HepG2 (cell line): ENCODE measurements around the gene BAZ1A. TPM values are rescaled to one million over a fixed set of nuclear protein-coding genes. Genes with fewer than 3 reads are reported as not detected.

Experiments used
- ATF1 ChIP-seq: IDR thresholded peaks from 2 replicates; pipeline ENCODE4 v1.6.1; 2016; ENCODE audit warnings: mild to moderate bottlenecking, control low read depth
- CREB3 ChIP-seq: sonication (generic); formaldehyde crosslinking; IDR thresholded peaks from 2 replicates; pipeline ENCODE4 v1.5.0; 2020; ENCODE audit warnings: missing genetic modification reagents
- HBP1 ChIP-seq: IDR thresholded peaks from 2 replicates; pipeline ENCODE4 v1.6.1; 2016; ENCODE audit warnings: low read depth, control low read depth
- HOXA5 ChIP-seq: sonication (generic); formaldehyde crosslinking; IDR thresholded peaks from 2 replicates; pipeline ENCODE4 v1.4.0; 2020; ENCODE audit warnings: missing genetic modification reagents
- HOXA9 ChIP-seq: sonication (generic); formaldehyde crosslinking; IDR thresholded peaks from 2 replicates; pipeline ENCODE4 v1.8.1; 2022; ENCODE audit warnings: missing genetic modification reagents, mild to moderate bottlenecking, moderate library complexity, borderline replicate concordance
- NFE2L1 ChIP-seq: sonication (generic); formaldehyde crosslinking; IDR thresholded peaks from 2 replicates; pipeline ENCODE4 v1.4.0; 2020; ENCODE audit warnings: missing genetic modification reagents, mild to moderate bottlenecking, borderline replicate concordance
- RFXAP ChIP-seq: sonication (generic); formaldehyde crosslinking; IDR thresholded peaks from 2 replicates; pipeline ENCODE4 v1.4.0; 2020; ENCODE audit warnings: missing genetic modification reagents, borderline replicate concordance
- ZBTB1 ChIP-seq: sonication (generic); formaldehyde crosslinking; IDR thresholded peaks from 2 replicates; pipeline ENCODE4 v1.4.0; 2020; ENCODE audit warnings: missing genetic modification reagents, borderline replicate concordance
- ZBTB37 ChIP-seq: sonication (generic); formaldehyde crosslinking; IDR thresholded peaks from 2 replicates; pipeline ENCODE4 v1.4.0; 2020; ENCODE audit warnings: mild to moderate bottlenecking, missing genetic modification reagents
- ZBTB40 ChIP-seq, 2 experiments: fragments of 450-650 bp in 1 of 2; sonication (generic) in 1 of 2; formaldehyde crosslinking in 1 of 2; IDR thresholded peaks; 2 replicates each; pipeline versions ENCODE4 v1.6.1 to v1.8.0; 2016 to 2022; ENCODE audit warnings: antibody characterized with exemption in 1 of 2, mild to moderate bottlenecking in 1 of 2, missing genetic modification reagents in 1 of 2
- ZNF207 ChIP-seq: fragments of 450-650 bp; IDR thresholded peaks from 2 replicates; pipeline ENCODE4 v1.6.1; 2016; ENCODE audit warnings: antibody characterized with exemption, borderline replicate concordance
- ZNF33A ChIP-seq: sonication (generic); formaldehyde crosslinking; IDR thresholded peaks from 2 replicates; pipeline ENCODE4 v1.5.1; 2020; ENCODE audit warnings: missing genetic modification reagents, mild to moderate bottlenecking, moderate library complexity, borderline replicate concordance
- ZNF883 ChIP-seq: sonication (generic); formaldehyde crosslinking; IDR thresholded peaks from 2 replicates; pipeline ENCODE4 v1.5.1; 2020; ENCODE audit warnings: mild to moderate bottlenecking, missing genetic modification reagents; ENCODE audit errors: not compliant biosample characterization
- polyA plus RNA-seq, 8 experiments: library from polyadenylated mRNA; depleted of rRNA in 3 of 8; stranded (reverse) in 7 of 8; unstranded in 1 of 8; fragments of >200 nt; fragmentation: Illumina TruSeq in 4 of 8; extraction: Trizol in 4 of 8; gene quantifications; 2 replicates each; pipeline versions ENCODE4 v1.2.1 to v1.2.3, GENCODE V29; 2011 to 2016; ENCODE audit warnings: low read depth in 4 of 8, missing spikeins in 1 of 8, mixed read lengths in 1 of 8; ENCODE audit not compliant: insufficient read depth in 1 of 8
- total RNA-seq, 5 experiments: library from RNA; depleted of rRNA; stranded (reverse); fragments of >200 nt; fragmentation: Illumina TruSeq; extraction: Trizol; gene quantifications; 2 replicates each; pipeline ENCODE4 v1.2.3, GENCODE V29; 2016; ENCODE audit warnings: low read depth in 1 of 5

The BAZ1A gene
- total and polyA plus RNA-seq, 2 of the 13 experiments (the other 11 are each of a cell fraction or from before 2014, with no cell fraction given) = 20.9 to 56.8 TPM

- TF ChIP-seq HBP1 (CRISPR knock-in tag) = no peak; the same call in 1 of the 2 replicates
- TF ChIP-seq ZBTB37 = no peak
- no peak for TF ChIP-seq HOXA5 (CRISPR knock-in tag)
- TF ChIP-seq HOXA9 = no peak
- no peak for TF ChIP-seq ATF1 (CRISPR knock-in tag)
- TF ChIP-seq RFXAP = no peak
- no peak for TF ChIP-seq ZBTB1 (CRISPR knock-in tag)
- TF ChIP-seq ZNF883 = no peak
- no peak for TF ChIP-seq ZNF207
- no peak for TF ChIP-seq NFE2L1 (CRISPR knock-in tag)
- TF ChIP-seq CREB3 (CRISPR knock-in tag) = 0 out of 2 replicates have a peak, but pooled peaks have one; percentile 42
- no peak for TF ChIP-seq ZBTB40 (IDR thresholded peaks at IDR 0.05)
- TF ChIP-seq ZBTB40 (CRISPR knock-in tag; IDR thresholded peaks at IDR 0.05) = no peak
- TF ChIP-seq ZNF33A (CRISPR knock-in tag) = no peak; the same call in 1 of the 2 replicates
These were observed 2.2 kb downstream of the BAZ1A start (continued) for GRCh38 chr14:34872822-34873588.
